Uterus (tissue), 4 donors: ENCODE data around the gene FANCC. TPM values are rescaled to one million over a fixed set of nuclear protein-coding genes. Genes with fewer than 3 reads are reported as not detected.

Experiments used
- DNase-seq, 2 donors: peaks; one replicate each; pipeline ENCODE4 v3.0.0-alpha.2; 2019 to 2020
- H3K27ac ChIP-seq, 2 donors: fragments of 200-600 bp; sonication (generic); 1 replicate in 1 of 2; 2 replicates in 1 of 2; pipeline ENCODE4 v1.5.1; 2016 to 2018
- H3K27me3 ChIP-seq, 2 donors: fragments of 200-600 bp; sonication (generic); one replicate each; pipeline ENCODE4 v1.5.1; 2018 to 2019; ENCODE audit warnings: control low read depth in 1 of 2
- H3K36me3 ChIP-seq, 2 donors: fragments of 200-600 bp; sonication (generic); one replicate each; pipeline ENCODE4 v1.5.1; 2019; ENCODE audit warnings: control low read depth in 1 of 2
- H3K4me1 ChIP-seq, 2 donors: fragments of 200-600 bp; sonication (generic); one replicate each; pipeline ENCODE4 v1.5.1; 2018 to 2019; ENCODE audit warnings: control low read depth in 1 of 2
- H3K4me3 ChIP-seq, 2 donors: fragments of 200-600 bp; sonication (generic); 1 replicate in 1 of 2; 2 replicates in 1 of 2; pipeline ENCODE4 v1.5.1; 2018 to 2019; ENCODE audit warnings: mild to moderate bottlenecking in 1 of 2
- H3K9me3 ChIP-seq, 2 donors: fragments of 200-600 bp; sonication (generic); one replicate each; pipeline ENCODE4 v1.5.1; 2019; ENCODE audit warnings: control low read depth in 1 of 2
- POLR2A ChIP-seq, 2 donors: fragments of 450-650 bp; IDR thresholded peaks; one replicate each; pipeline ENCODE4 v1.6.1; 2016; ENCODE audit warnings: antibody characterized with exemption in 2 of 2, mild to moderate bottlenecking in 1 of 2, moderate library complexity in 1 of 2
- intact Hi-C: fragments of 100-400 bp; cut with DNase I; formaldehyde crosslinking; loops from one replicate; pipeline ENCODE4 v1.15.1; 2023; ENCODE audit warnings: low total_unique reads
- total RNA-seq, 4 donors: library from RNA; depleted of rRNA in 3 of 4; stranded (reverse); fragments of >200 nt in 3 of 4; gene quantifications; one replicate each; pipeline versions ENCODE4 v1.1.0 to v1.2.4, GENCODE V29; 2014 to 2023
- TF ChIP-seq, protein P1 (sequence below), 4 experiments: fragments of 200-600 bp in 2 of 4; fragments of 450-650 bp in 2 of 4; sonication (generic) in 2 of 4; IDR thresholded peaks; one replicate each; pipeline ENCODE4 v1.5.1; 2016 to 2019; ENCODE audit warnings: antibody characterized with exemption in 4 of 4, mild to moderate bottlenecking in 2 of 4, moderate library complexity in 1 of 4
- donor health status: DM: yes; HTN: yes; CAD: no.

FANCC gene
- total RNA-seq, 4 donors from 2014 or later, result 4.1 to 21.4 (median 15.9) TPM

DNA sequence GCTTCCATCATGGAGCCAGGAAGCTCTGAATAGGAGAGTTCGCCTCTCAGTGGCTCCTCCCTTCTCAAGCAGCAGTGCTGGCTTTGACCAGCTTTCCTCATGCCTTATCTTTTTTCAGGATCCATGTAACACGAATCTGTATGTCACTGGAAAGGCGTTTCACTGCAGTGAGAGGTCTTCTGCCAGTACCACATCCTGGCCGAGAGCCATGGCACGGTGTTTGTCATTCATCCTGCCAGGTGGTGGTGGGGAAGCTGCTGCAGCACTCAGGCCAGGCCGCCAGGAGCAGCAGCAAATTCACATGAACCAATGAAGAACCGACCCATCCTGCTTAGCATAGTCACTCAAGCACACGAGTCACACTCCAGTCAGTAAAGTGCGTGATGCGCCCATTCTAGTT lies 179.0 kb downstream of the FANCC start:
- no peak overlapping the region for H3K27ac ChIP-seq
- no peak for TF ChIP-seq POLR2A (IDR thresholded peaks at IDR 0.05)
- TF ChIP-seq, protein P1, sequence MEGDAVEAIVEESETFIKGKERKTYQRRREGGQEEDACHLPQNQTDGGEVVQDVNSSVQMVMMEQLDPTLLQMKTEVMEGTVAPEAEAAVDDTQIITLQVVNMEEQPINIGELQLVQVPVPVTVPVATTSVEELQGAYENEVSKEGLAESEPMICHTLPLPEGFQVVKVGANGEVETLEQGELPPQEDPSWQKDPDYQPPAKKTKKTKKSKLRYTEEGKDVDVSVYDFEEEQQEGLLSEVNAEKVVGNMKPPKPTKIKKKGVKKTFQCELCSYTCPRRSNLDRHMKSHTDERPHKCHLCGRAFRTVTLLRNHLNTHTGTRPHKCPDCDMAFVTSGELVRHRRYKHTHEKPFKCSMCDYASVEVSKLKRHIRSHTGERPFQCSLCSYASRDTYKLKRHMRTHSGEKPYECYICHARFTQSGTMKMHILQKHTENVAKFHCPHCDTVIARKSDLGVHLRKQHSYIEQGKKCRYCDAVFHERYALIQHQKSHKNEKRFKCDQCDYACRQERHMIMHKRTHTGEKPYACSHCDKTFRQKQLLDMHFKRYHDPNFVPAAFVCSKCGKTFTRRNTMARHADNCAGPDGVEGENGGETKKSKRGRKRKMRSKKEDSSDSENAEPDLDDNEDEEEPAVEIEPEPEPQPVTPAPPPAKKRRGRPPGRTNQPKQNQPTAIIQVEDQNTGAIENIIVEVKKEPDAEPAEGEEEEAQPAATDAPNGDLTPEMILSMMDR (IDR thresholded peaks at IDR 0.05), result no peak
- DNase-seq, result no peak
- intact Hi-C loops, result no loop called here
- H3K36me3 ChIP-seq, result no peaks in the 10 kb centered on the region
- H3K4me1 ChIP-seq, result no peaks in the 10 kb centered on the region
- no peaks in the 10 kb centered on the region for H3K27me3 ChIP-seq
- no peaks in the 10 kb centered on the region for H3K9me3 ChIP-seq
- no peak overlapping the region for H3K4me3 ChIP-seq

- Histone ChIP-seq H3K9me3 (no peaks in the 10 kb centered on the region), H3K4me3 (no peak overlapping the region), H3K36me3 (no peaks in the 10 kb centered on the region), H3K27me3 (no peaks in the 10 kb centered on the region), H3K4me1 (no peaks in the 10 kb centered on the region), H3K27ac (no peak overlapping the region)
- no peak for TF ChIP-seq POLR2A (IDR thresholded peaks at IDR 0.05)
- TF ChIP-seq, protein P1 (IDR thresholded peaks at IDR 0.05), result no peak
- DNase-seq, result no peak
- intact Hi-C loops, result no loop called here
Measured at GRCh38 chr9:95137587-95138145, 179.8 kb downstream of the FANCC start.

GRCh38 chr9:95135756-95136155 lies 181.8 kb downstream of the FANCC start:
- intact Hi-C loops, result no loop called here
- no peak for TF ChIP-seq POLR2A (IDR thresholded peaks at IDR 0.05)
- TF ChIP-seq, protein P1 (IDR thresholded peaks at IDR 0.05), result no peak

DNA sequence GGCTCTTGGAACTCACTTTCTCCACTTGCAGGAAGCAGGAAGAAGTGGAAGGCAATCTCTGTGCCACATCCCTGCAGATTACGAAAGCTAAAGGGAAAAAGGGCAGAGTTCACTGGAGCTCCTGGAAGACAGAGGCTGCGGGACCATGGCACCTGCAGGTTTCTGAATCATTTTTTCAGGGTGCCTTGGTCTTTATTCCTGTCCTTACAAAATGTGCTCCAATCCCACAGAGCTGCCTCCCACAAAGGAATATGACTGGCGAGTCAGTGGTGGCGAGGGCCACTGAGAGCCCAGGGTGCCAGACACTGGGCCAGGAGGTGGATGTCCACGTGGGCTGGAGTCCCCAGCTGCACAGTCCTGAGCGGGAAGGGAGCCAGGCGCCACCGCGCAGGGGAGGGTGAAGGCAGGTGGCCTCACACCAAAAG lies 183.0 kb downstream of the FANCC start:
- no peak for TF ChIP-seq POLR2A (IDR thresholded peaks at IDR 0.05)
- TF ChIP-seq, protein P1 (IDR thresholded peaks at IDR 0.05), result no peak
- H3K27me3 ChIP-seq, result no peaks in the 10 kb centered on the region
- intact Hi-C loops, result loop anchor here (5.0 kb wide), 1 partner anchor 452 kb away; no protein-coding TSS in a partner anchor
- no peak overlapping the region for H3K4me3 ChIP-seq
- H3K36me3 ChIP-seq, result no peaks in the 10 kb centered on the region
- no peaks in the 10 kb centered on the region for H3K4me1 ChIP-seq
- H3K27ac ChIP-seq, result no peak overlapping the region
- H3K9me3 ChIP-seq, result no peaks in the 10 kb centered on the region
- DNase-seq, result no peak

More at GRCh38 chr9:95135756-95136155, 181.8 kb downstream of the FANCC start:
- H3K27ac ChIP-seq, result no peak overlapping the region
- H3K36me3 ChIP-seq, result no peaks in the 10 kb centered on the region
- DNase-seq, result no peak
- H3K4me1 ChIP-seq, result no peaks in the 10 kb centered on the region
- no peaks in the 10 kb centered on the region for H3K27me3 ChIP-seq
- H3K9me3 ChIP-seq, result no peaks in the 10 kb centered on the region
- no peak overlapping the region for H3K4me3 ChIP-seq

- Histone ChIP-seq H3K27ac (no peak overlapping the region), H3K4me3 (no peak overlapping the region), H3K36me3 (no peaks in the 10 kb centered on the region), H3K4me1 (no peaks in the 10 kb centered on the region), H3K27me3 (no peaks in the 10 kb centered on the region), H3K9me3 (no peaks in the 10 kb centered on the region)
- intact Hi-C loops, result loop anchor here (5.0 kb wide), 1 partner anchor 451 kb away; no protein-coding TSS in a partner anchor
- TF ChIP-seq, protein P1 (IDR thresholded peaks at IDR 0.05), result no peak
- no peak for TF ChIP-seq POLR2A (IDR thresholded peaks at IDR 0.05)
- no peak for DNase-seq
Measured at GRCh38 chr9:95133325-95133705, 184.2 kb downstream of the FANCC start.
